ENCODE data around the gene C13orf46.
"Not testable (repeated sequence)": the region's sequence is repeated elsewhere in the genome, so short reads cannot be mapped to it uniquely, and the experiment has no call there.

C13orf46 gene

DNA sequence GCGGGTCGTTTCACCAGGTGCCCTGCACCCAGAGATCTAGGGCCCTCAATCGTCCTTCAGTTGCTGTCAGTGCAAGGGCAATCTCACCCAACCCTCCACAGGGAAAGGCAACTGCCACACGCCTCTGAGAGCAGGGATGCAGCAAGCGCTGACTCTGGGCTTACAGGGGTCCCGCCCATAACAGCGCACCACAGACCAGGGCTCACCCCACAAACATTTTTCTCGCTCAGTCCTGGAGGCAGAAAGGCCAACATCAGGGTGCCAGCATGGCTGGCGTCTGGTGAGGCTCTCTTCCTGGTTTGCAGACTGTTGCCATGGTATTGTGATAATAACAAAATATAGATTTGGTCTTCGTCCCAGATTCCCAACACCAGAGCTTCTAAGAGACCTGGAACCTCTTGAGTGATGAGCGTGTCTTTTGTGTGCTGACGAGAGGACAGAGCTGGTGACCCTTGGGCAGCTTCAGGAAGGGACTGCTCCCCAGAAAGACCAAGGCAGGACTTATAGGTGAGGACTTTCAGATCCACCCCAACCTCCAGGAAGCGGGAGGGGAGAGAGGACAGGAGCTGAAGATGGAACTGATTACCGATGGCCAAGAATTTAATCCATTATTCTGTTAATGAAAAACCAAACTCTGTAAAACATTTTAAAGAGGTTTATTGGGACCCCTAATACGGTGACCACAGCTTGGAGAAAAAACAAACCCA is 51.3 kb downstream of the C13orf46 start:
- DNase-seq (ENCODE audit: low spot score): no peak

- no peak for DNase-seq (ENCODE audit: low spot score)
Observed at GRCh38 chr13:113921763-113922162, 52.1 kb downstream of the C13orf46 start.

DNA sequence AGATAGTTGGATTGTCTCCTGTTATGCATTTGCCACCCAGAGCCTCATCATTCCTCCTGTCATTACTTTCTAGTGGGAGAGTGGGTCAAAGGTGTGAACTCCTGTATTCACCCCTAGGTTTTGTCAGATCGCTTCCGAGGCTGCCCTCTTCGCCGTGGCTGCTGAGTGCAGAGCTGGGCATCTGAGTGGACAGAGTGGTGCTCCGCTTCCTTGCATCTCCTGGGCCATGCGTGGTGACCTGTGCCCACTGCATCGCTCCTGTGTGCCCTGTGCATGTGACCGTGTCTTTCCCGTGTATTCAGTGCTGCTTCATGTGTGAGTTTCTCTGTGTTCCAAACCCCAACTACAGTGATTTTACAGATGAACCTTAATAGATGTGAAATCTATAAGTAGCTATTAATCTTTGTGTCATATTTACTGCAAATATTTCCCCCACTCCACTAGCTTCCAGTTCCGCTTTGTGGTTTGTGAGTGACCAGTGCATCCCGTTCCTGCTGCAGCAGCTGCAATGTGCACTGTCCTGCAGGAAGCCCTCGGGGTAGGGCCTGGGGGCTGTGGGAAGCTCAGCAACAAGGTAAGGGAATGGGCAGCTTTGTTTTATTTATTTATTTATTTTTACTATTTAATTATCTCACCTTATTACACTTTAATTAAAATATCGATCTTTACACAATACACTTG is 53.1 kb downstream of the C13orf46 start:
- DNase-seq (ENCODE audit: low spot score): no peak

GRCh38 chr13:113919761-113920559 is 53.9 kb downstream of the C13orf46 start:
- DNase-seq (ENCODE audit: low spot score): no peak

- no peak for DNase-seq (ENCODE audit: low spot score)
Observed at GRCh38 chr13:113918981-113919701, 54.7 kb downstream of the C13orf46 start.

- DNase-seq (ENCODE audit: low spot score): no peak
Observed at GRCh38 chr13:113918580-113918979, 55.3 kb downstream of the C13orf46 start.

- DNase-seq (ENCODE audit: low spot score): no peak
Observed at GRCh38 chr13:113917594-113918371, 56.1 kb downstream of the C13orf46 start.

DNA sequence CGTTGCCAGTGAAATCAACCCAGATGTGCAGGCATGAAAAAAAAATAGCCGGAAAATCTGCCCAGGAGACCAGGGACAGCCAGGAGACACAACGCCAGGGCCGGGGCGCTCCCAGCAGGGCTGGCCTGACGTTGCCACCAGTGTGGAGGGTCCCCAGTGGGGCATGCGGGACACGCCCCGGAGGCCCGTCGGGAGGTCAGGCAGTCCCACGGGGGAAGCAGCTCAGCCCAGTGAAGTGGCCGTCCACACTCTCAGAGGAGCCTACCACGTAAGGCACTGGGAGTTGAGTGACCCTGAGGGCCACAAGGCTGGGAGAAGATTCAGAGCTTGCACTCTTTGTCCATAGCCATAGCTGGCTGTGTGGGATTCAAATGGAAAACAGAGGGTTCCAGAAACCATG is 56.8 kb downstream of the C13orf46 start:
- no peak for DNase-seq (ENCODE audit: low spot score)

- no peak for DNase-seq (ENCODE audit: low spot score)
Observed at GRCh38 chr13:113916330-113916815, 57.5 kb downstream of the C13orf46 start.

DNA sequence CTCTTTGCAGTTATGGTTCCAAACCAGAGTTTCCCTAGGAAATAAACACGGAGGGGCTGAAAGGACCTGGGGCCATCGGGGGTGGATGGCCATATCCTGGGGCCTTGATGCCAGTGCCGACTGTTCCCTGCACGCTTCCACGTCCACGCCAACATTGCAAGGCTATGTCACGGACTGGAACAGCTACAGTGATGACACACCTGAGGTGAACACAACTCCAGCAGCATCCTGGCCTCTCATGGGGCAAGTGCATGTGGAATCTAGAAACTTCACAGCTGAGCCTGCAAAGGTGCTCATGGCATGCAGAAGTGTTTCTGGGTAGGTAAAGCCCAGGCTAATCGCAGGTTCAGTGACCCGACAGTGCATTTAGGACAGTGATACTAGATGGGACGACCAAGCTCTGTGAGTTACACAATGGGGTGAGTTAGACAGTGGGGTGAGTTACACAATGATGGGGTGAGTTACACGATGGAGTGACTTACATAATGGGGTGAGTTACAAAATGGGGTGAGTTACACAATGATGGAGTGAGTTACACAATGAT is 58.0 kb downstream of the C13orf46 start:
- no peak for DNase-seq (ENCODE audit: low spot score)

- DNase-seq (ENCODE audit: low spot score): no peak
Observed at GRCh38 chr13:113915012-113915763, 58.7 kb downstream of the C13orf46 start.

- no peak for DNase-seq (ENCODE audit: low spot score)
Observed at GRCh38 chr13:113914333-113915011, 59.4 kb downstream of the C13orf46 start.

DNA sequence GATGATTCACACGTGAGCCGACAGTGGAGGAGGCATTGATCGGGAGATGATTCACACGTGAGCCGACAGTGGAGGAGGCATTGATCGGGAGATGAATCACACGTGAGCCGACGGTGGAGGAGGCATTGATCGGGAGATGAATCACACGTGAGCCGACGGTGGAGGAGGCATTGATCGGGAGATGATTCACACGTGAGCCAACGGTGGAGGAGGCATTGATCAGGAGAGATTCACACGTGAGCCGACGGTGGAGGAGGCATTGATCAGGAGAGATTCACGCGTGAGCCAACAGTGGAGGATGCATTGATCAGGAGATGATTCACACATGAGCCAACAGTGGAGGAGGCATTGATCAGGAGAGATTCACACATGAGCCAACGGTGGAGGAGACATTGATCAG is 60.0 kb downstream of the C13orf46 start:
- not testable (repeated sequence) for DNase-seq (ENCODE audit: low spot score)

GRCh38 chr13:113913408-113913807 is 60.5 kb downstream of the C13orf46 start:
- not testable (repeated sequence) for DNase-seq (ENCODE audit: low spot score)

DNA sequence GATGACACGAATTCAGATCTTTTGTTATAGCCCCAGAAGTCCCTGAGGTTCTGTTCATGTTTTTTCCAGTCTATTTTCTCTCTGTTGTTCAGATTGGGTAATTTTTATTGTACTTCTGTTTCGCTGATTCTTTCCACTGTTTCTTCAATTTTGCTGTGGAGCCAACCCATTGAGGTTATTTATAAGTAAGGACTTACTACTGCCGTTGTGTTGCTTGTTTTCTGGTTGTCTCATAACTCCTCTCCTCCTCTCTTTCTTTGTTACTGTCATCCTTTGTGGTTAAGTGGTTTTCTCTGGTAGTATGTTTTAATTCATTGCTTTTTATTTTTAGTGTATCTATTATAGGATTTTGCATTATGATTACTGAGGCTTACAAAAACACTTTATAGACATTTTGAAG is 61.3 kb downstream of the C13orf46 start:
- DNase-seq (ENCODE audit: low spot score): no peak

- DNase-seq (ENCODE audit: low spot score): no peak
Observed at GRCh38 chr13:113907635-113908617, 66.0 kb downstream of the C13orf46 start.

DNA sequence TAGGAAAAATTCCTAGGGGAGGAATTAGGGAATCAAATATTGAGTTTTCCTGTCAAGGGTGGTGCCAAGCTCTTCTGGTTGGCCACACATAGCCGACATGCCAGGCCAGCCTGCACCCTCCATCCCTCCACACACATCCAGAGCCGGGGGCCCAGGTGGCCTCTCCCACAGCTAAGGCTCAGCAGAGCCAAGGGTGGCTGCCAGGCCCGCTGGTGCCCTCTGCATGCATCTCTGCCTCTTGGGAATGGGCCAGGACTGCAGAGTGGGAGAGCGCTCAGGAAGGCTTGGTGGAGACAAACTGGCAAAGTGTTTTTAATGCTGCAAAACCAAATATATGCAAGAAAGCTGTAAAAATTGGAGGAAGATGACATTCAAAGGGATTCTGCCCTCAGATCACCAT is 67.3 kb downstream of the C13orf46 start:
- DNase-seq (ENCODE audit: low spot score): no peak

DNA sequence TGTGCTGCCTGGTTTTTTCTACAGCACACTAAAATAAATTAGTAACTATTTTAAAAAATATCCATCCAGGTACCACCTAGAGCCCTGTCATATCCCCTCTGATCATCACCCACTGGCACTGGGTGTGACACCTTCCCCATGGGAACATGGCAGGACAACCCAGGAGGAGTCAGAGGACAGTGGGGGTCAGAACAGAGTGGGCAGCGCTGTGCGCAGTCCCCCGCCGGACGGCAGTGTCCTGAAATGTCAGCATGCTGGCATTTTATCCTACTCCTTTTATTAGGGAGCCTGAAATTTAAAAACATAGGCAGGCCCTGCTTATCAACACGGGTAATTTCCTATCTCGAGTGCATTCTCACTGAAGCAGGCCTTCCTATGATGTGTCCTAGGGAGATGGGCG is 67.9 kb downstream of the C13orf46 start:
- no peak for DNase-seq (ENCODE audit: low spot score)
